K562 (cell line): ENCODE results near the gene GFM2. TPM values are rescaled to one million over a fixed set of nuclear protein-coding genes. Genes with fewer than 3 reads are reported as not detected.

Source experiments
- ARNT ChIP-seq, 2 experiments: fragments of 450-650 bp; IDR thresholded peaks; 2 replicates each; pipeline ENCODE4 v1.6.1; 2016; ENCODE audit warnings: mild to moderate bottlenecking in 1 of 2
- BRD9 ChIP-seq: fragments of 450-650 bp; IDR thresholded peaks from 2 replicates; pipeline ENCODE4 v1.6.1; 2018; ENCODE audit warnings: low read depth; ENCODE audit not compliant: partially characterized antibody
- ETV5 ChIP-seq: sonication (generic); formaldehyde crosslinking; IDR thresholded peaks from 2 replicates; pipeline ENCODE4 v1.4.0; 2020; ENCODE audit warnings: low read depth, mild to moderate bottlenecking, missing genetic modification reagents
- RAD21 ChIP-seq, 2 experiments: fragments of 250-450 bp in 1 of 2; fragments of 450-650 bp in 1 of 2; sonication (Bioruptor Pico) in 1 of 2; formaldehyde crosslinking in 1 of 2; IDR thresholded peaks in 1 of 2; conservative IDR thresholded peaks in 1 of 2; 2 replicates each; pipeline versions ENCODE4 v1.4.0 to v1.8.0; 2020 to 2022; ENCODE audit warnings: mild to moderate bottlenecking in 2 of 2, moderate library complexity in 1 of 2
- RBM22 ChIP-seq: fragments of 200-400 bp; formaldehyde crosslinking; IDR thresholded peaks from 2 replicates; pipeline ENCODE4 v1.6.1; 2018; ENCODE audit warnings: low read length, low read depth; ENCODE audit not compliant: poor library complexity, severe bottlenecking
- RCOR1 ChIP-seq, 2 experiments: IDR thresholded peaks; 2 replicates each; pipeline ENCODE4 v1.6.1; 2012; ENCODE audit warnings: low read depth in 2 of 2, low read length in 2 of 2, borderline replicate concordance in 1 of 2, improper control_type of control experiment in 1 of 2
- SAFB ChIP-seq: fragments of 200-400 bp; formaldehyde crosslinking; IDR thresholded peaks from 2 replicates; pipeline ENCODE4 v1.6.1; 2017; ENCODE audit warnings: low read depth, low read length, borderline replicate concordance
- SIRT6 ChIP-seq: IDR thresholded peaks from one replicate; pipeline ENCODE4 v1.6.1; 2012; ENCODE audit warnings: low read depth, mild to moderate bottlenecking, control low read depth, inconsistent platforms, low read length, moderate library complexity
- SNRNP70 ChIP-seq: fragments of 200-400 bp; formaldehyde crosslinking; optimal IDR thresholded peaks from 2 replicates; pipeline ENCODE3; 2017; ENCODE audit warnings: low read depth, low read length
- STAT5B ChIP-seq: fragments of 250-450 bp; sonication (Bioruptor Pico); IDR thresholded peaks from 2 replicates; pipeline ENCODE4 v1.8.0; 2021; ENCODE audit warnings: mild to moderate bottlenecking, inconsistent platforms
- XRCC4 ChIP-seq: IDR thresholded peaks from one replicate; pipeline ENCODE4 v1.6.1; 2011; ENCODE audit not compliant: insufficient read depth, insufficient read length; ENCODE audit errors: extremely low read depth
- ZNF140 ChIP-seq: fragments of 250-450 bp; sonication (Bioruptor Pico); IDR thresholded peaks from 2 replicates; pipeline ENCODE4 v1.8.0; 2021; ENCODE audit warnings: moderate library complexity, mild to moderate bottlenecking, inconsistent platforms
- polyA plus RNA-seq, 8 experiments: library from polyadenylated mRNA; depleted of rRNA in 4 of 8; stranded (reverse) in 5 of 8; unstranded in 3 of 8; fragments of >200 nt; fragmentation: Nextera tagmentation in 2 of 8; fragmentation: Illumina TruSeq in 1 of 8; extraction: Ambion mirVana in 2 of 8; extraction: Trizol in 1 of 8; gene quantifications; 2 replicates each; pipeline versions ENCODE4 v1.2.1 to v1.2.3, GENCODE V29; 2011 to 2014; ENCODE audit warnings: inconsistent platforms in 1 of 8, missing spikeins in 1 of 8
- total RNA-seq, 7 experiments: library from RNA; depleted of rRNA in 6 of 7; stranded (reverse); fragments of >200 nt in 6 of 7; fragmentation: Illumina TruSeq in 2 of 7; extraction: Trizol in 2 of 7; gene quantifications; 2 replicates each; pipeline versions ENCODE4 v1.2.1 to v1.2.3, GENCODE V29; 2011 to 2021; ENCODE audit warnings: low replicate concordance in 1 of 7
- TF ChIP-seq, protein P1 (sequence below): sonication (generic); formaldehyde crosslinking; IDR thresholded peaks from 2 replicates; pipeline ENCODE4 v1.8.1; 2023; ENCODE audit warnings: mild to moderate bottlenecking, missing genetic modification reagents
- TF ChIP-seq, protein P2 (sequence below): IDR thresholded peaks from 2 replicates; pipeline ENCODE4 v1.6.1; 2012; ENCODE audit warnings: low read depth, low read length, improper control_type of control experiment, borderline replicate concordance
- TF ChIP-seq, protein P3 (sequence below): fragments of 250-450 bp; sonication (Bioruptor Pico); IDR thresholded peaks from 2 replicates; pipeline ENCODE4 v1.5.0; 2021
- TF ChIP-seq, protein P4 (sequence below): fragments of 250-450 bp; sonication (Bioruptor Pico); IDR thresholded peaks from 2 replicates; pipeline ENCODE4 v1.5.0; 2021; ENCODE audit warnings: mild to moderate bottlenecking, moderate library complexity
- TF ChIP-seq, protein P5 (sequence below): sonication (generic); formaldehyde crosslinking; IDR thresholded peaks from 2 replicates; pipeline ENCODE4 v1.8.1; 2022; ENCODE audit warnings: missing genetic modification reagents

The GFM2 gene
- total and polyA plus RNA-seq, 9 of the 15 experiments (the other 6 are each of a cell fraction or from before 2014, with no cell fraction given), result 32.8 to 78.2 (median 52.5) TPM

DNA sequence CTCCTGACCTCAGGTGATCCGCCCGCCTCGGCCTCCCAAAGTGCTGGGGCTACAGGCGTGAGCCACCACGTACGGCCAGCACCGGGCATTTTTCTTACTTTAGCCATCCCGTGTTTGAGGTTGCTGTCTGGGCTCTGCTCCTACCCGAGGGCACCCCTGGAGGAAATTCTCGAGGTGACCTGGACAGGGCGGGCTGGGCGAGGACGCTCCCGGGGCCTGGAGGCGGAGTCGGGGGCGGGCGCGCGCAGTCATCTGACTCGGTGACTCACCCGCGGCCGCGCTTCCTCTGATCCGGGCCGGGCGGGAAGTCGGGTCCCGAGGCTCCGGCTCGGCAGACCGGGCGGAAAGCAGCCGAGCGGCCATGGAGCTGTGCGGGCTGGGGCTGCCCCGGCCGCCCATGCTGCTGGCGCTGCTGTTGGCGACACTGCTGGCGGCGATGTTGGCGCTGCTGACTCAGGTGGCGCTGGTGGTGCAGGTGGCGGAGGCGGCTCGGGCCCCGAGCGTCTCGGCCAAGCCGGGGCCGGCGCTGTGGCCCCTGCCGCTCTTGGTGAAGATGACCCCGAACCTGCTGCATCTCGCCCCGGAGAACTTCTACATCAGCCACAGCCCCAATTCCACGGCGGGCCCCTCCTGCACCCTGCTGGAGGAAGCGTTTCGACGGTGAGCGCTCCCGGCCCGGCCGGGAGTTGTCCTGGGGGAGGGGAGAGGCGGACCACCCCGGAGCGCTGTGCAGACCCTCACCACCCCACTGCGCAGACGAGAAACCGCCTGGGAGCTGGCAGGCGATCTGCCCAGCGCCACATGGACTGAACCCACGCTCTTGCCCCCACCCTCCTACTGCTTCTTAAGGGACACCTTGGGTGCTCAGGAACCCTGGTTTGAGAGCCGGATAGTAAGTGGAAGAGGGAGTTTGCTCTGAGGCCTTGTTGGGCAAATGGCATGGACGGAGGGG lies 81.7 kb downstream of the GFM2 start, which contains the start of gene HEXB (continued):
- TF ChIP-seq, protein P1, sequence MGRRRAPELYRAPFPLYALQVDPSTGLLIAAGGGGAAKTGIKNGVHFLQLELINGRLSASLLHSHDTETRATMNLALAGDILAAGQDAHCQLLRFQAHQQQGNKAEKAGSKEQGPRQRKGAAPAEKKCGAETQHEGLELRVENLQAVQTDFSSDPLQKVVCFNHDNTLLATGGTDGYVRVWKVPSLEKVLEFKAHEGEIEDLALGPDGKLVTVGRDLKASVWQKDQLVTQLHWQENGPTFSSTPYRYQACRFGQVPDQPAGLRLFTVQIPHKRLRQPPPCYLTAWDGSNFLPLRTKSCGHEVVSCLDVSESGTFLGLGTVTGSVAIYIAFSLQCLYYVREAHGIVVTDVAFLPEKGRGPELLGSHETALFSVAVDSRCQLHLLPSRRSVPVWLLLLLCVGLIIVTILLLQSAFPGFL (CRISPR knock-in tag), result no peak
- TF ChIP-seq RCOR1 (IDR thresholded peaks at IDR 0.05; ENCODE audit: borderline replicate concordance in 1 of 2, low read depth in 2 of 2, low read length in 2 of 2), result no peak; a peak in 1 of 4 replicates
- TF ChIP-seq STAT5B (CRISPR knock-in tag), result no peak
- TF ChIP-seq SIRT6, result no peak
- no peak for TF ChIP-seq BRD9
- TF ChIP-seq, protein P2, sequence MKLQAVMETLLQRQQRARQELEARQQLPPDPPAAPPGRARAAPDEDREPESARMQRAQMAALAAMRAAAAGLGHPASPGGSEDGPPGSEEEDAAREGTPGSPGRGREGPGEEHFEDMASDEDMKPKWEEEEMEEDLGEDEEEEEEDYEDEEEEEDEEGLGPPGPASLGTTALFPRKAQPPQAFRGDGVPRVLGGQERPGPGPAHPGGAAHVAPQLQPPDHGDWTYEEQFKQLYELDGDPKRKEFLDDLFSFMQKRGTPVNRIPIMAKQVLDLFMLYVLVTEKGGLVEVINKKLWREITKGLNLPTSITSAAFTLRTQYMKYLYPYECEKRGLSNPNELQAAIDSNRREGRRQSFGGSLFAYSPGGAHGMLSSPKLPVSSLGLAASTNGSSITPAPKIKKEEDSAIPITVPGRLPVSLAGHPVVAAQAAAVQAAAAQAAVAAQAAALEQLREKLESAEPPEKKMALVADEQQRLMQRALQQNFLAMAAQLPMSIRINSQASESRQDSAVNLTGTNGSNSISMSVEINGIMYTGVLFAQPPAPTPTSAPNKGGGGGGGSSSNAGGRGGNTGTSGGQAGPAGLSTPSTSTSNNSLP, result no peak
- TF ChIP-seq, protein P3, sequence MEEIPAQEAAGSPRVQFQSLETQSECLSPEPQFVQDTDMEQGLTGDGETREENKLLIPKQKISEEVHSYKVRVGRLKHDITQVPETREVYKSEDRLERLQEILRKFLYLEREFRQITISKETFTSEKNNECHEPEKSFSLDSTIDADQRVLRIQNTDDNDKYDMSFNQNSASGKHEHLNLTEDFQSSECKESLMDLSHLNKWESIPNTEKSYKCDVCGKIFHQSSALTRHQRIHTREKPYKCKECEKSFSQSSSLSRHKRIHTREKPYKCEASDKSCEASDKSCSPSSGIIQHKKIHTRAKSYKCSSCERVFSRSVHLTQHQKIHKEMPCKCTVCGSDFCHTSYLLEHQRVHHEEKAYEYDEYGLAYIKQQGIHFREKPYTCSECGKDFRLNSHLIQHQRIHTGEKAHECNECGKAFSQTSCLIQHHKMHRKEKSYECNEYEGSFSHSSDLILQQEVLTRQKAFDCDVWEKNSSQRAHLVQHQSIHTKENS (CRISPR knock-in tag), result no peak
- TF ChIP-seq SNRNP70, result no peak
- TF ChIP-seq SAFB, result no peak
- TF ChIP-seq, protein P4, sequence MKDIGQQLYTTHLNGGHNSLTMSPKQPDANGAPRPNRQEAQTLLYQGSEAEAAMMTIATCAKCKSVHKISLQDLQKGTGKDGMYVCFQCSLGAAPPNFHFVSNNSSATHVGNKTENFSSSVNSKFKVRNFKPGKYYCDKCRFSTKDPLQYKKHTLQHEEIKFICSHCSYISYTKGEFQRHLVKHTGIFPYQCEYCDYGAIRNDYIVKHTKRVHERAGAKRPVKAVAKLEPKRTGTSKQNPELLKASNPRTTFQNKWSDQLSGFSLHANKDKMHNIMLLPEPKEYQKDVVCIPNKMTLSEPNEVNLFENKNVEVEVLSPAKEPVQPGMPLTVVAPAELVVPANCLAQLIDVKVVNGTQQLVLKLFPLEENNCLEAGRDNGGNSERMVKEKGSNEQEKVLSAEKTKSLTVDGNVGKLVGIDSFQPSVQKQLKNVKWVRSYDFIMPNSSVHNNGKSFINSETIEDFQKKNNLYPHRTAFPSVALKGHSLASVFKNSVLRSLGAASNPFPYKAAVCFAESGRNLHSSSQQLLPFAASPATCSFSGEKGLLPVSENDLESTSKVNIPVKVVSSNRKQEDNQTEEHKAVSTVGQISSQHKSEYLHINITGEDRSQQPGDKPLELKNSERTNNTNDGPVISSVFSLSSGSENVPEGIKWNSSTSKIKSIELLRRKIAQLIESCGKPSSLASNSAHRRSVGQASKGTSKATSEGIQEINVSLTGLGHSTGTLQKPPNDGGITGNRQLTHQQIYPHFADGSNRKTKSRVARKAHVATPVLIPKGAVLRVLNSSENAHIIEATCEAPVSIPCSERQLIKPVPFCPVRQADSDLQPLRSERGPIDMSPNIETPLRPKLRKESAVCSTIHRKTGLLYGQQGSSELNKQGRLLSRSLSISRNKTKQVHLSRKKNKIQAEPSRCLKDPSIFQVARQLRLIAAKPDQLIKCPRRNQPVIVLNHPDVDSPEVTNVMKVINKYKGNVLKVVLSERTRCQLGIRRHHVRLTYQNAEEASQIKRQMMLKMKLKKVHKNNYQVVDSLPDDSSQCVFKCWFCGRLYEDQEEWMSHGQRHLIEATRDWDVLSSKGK, result no peak
- TF ChIP-seq, protein P5, sequence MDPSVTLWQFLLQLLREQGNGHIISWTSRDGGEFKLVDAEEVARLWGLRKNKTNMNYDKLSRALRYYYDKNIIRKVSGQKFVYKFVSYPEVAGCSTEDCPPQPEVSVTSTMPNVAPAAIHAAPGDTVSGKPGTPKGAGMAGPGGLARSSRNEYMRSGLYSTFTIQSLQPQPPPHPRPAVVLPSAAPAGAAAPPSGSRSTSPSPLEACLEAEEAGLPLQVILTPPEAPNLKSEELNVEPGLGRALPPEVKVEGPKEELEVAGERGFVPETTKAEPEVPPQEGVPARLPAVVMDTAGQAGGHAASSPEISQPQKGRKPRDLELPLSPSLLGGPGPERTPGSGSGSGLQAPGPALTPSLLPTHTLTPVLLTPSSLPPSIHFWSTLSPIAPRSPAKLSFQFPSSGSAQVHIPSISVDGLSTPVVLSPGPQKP (CRISPR knock-in tag), result no peak
- TF ChIP-seq RAD21 (CRISPR knock-in tag; conservative IDR thresholded peaks at IDR 0.05 in 1 of 2, IDR thresholded peaks at IDR 0.05 in 1 of 2), result no peak
- TF ChIP-seq XRCC4, result no peak
- TF ChIP-seq ETV5 (CRISPR knock-in tag), result peak; percentile 52; the same call in 1 of the 2 replicates
- TF ChIP-seq ARNT (IDR thresholded peaks at IDR 0.05), result no peak
- TF ChIP-seq RBM22, result no peak
- no peak for TF ChIP-seq ZNF140 (CRISPR knock-in tag)
